ENCODE data around the gene TTBK1. TPM values are rescaled to one million over a fixed set of nuclear protein-coding genes. Genes with fewer than 3 reads are reported as not detected.

The TTBK1 gene
- total RNA-seq, 4 donors from 2014 or later: not detected

- Histone ChIP-seq H3K9me3 (no peaks in the 10 kb centered on the region), H3K27ac (no peak overlapping the region), H3K36me3 (peaks cover 0 to 56% (median 0%) of the 10 kb centered on the region in 3 donors), H3K27me3 (no peaks in the 10 kb centered on the region), H3K4me3 (no peak overlapping the region), H3K4me1 (no peaks in the 10 kb centered on the region)
- TF ChIP-seq CTCF (IDR thresholded peaks at IDR 0.05) (no peak), EP300 (IDR thresholded peaks at IDR 0.05) (no peak), POLR2A (IDR thresholded peaks at IDR 0.05) (no peak)
- DNase-seq (ENCODE audit: low spot score in 2 of 2): no peak
- 81 to 94% methylated on average over 2 of the region's 2 CpGs for WGBS, 2 donors
Observed at GRCh38 chr6:43207286-43207685, 36.0 kb upstream of the TTBK1 start.

- H3K9me3 ChIP-seq: no peaks in the 10 kb centered on the region
- peaks cover 0 to 54% (median 10%) of the 10 kb centered on the region in 3 donors for H3K36me3 ChIP-seq
- WGBS, 2 donors: 75 to 80% methylated on average over 1 of the region's 1 CpG
- TF ChIP-seq CTCF (IDR thresholded peaks at IDR 0.05) (no peak), EP300 (IDR thresholded peaks at IDR 0.05) (no peak), POLR2A (IDR thresholded peaks at IDR 0.05) (no peak)
- H3K27ac ChIP-seq: no peak overlapping the region
- no peaks in the 10 kb centered on the region for H3K4me1 ChIP-seq
- DNase-seq (ENCODE audit: low spot score in 2 of 2): no peak
- no peak overlapping the region for H3K4me3 ChIP-seq
- H3K27me3 ChIP-seq: no peaks in the 10 kb centered on the region
Observed at GRCh38 chr6:43211955-43212354, 31.3 kb upstream of the TTBK1 start.

GRCh38 chr6:43213431-43213830 lies 29.9 kb upstream of the TTBK1 start:
- Histone ChIP-seq H3K9me3 (no peaks in the 10 kb centered on the region), H3K4me3 (no peak overlapping the region), H3K4me1 (no peaks in the 10 kb centered on the region), H3K36me3 (peaks cover 0 to 63% (median 10%) of the 10 kb centered on the region in 3 donors), H3K27me3 (no peaks in the 10 kb centered on the region), H3K27ac (no peak overlapping the region)
- 80 to 84% methylated on average over 9 to 11 of the region's 11 CpGs for WGBS, 2 donors
- TF ChIP-seq EP300 (IDR thresholded peaks at IDR 0.05) (no peak), POLR2A (IDR thresholded peaks at IDR 0.05) (no peak), CTCF (IDR thresholded peaks at IDR 0.05) (no peak)
- no peak for DNase-seq (ENCODE audit: low spot score in 2 of 2)

GRCh38 chr6:43215066-43215465 lies 28.2 kb upstream of the TTBK1 start:
- no peaks in the 10 kb centered on the region for H3K4me1 ChIP-seq
- no peak for TF ChIP-seq POLR2A (IDR thresholded peaks at IDR 0.05)
- no peak for TF ChIP-seq CTCF (IDR thresholded peaks at IDR 0.05)
- no peak for TF ChIP-seq EP300 (IDR thresholded peaks at IDR 0.05)
- 94 to 96% methylated on average over 7 to 8 of the region's 8 CpGs for WGBS, 2 donors
- peaks cover 0 to 74% (median 10%) of the 10 kb centered on the region in 3 donors for H3K36me3 ChIP-seq
- no peak overlapping the region for H3K4me3 ChIP-seq
- H3K9me3 ChIP-seq: no peaks in the 10 kb centered on the region
- no peak overlapping the region for H3K27ac ChIP-seq
- DNase-seq (ENCODE audit: low spot score in 2 of 2): no peak
- H3K27me3 ChIP-seq: no peaks in the 10 kb centered on the region

- peaks cover 0 to 85% (median 10%) of the 10 kb centered on the region in 3 donors for H3K36me3 ChIP-seq
- no peaks in the 10 kb centered on the region for H3K4me1 ChIP-seq
- no peaks in the 10 kb centered on the region for H3K9me3 ChIP-seq
- WGBS, 2 donors: 75 to 84% methylated on average over 12 of the region's 12 CpGs
- no peak for DNase-seq (ENCODE audit: low spot score in 2 of 2)
- no peak overlapping the region for H3K4me3 ChIP-seq
- no peaks in the 10 kb centered on the region for H3K27me3 ChIP-seq
- TF ChIP-seq CTCF (IDR thresholded peaks at IDR 0.05): no peak
- TF ChIP-seq POLR2A (IDR thresholded peaks at IDR 0.05): no peak
- TF ChIP-seq EP300 (IDR thresholded peaks at IDR 0.05): no peak
- H3K27ac ChIP-seq: no peak overlapping the region
Observed at GRCh38 chr6:43216200-43216599, 27.1 kb upstream of the TTBK1 start.
